22Rv1 (cell line): ENCODE measurements around the gene COBLL1.
A peak's percentile ranks its signal among the peaks of the same experiment; 100 is the strongest.

Source experiments
- H3K27ac ChIP-seq: fragments of 450-650 bp; 2 replicates; pipeline ENCODE4 v1.5.1; 2017
- CTCF ChIP-seq: fragments of 450-650 bp; IDR thresholded peaks from 2 replicates; pipeline ENCODE4 v1.5.1; 2017; ENCODE audit warnings: mild to moderate bottlenecking
- ZFX ChIP-seq: fragments of 450-650 bp; IDR thresholded peaks from 2 replicates; pipeline ENCODE4 v1.6.1; 2017; ENCODE audit warnings: antibody characterized with exemption, borderline replicate concordance

COBLL1 gene

GRCh38 chr2:164717000-164717803 is 124.4 kb downstream of the COBLL1 start:
- no peak overlapping the region for H3K27ac ChIP-seq
- no peak for TF ChIP-seq ZFX
- peak; percentile 61 for TF ChIP-seq CTCF

- no peak overlapping the region for H3K27ac ChIP-seq
- TF ChIP-seq ZFX (no peak), CTCF (no peak)
Measured at GRCh38 chr2:164714471-164714870, 127.2 kb downstream of the COBLL1 start.

- peak overlapping the region; percentile 84 for H3K27ac ChIP-seq
- no peak for TF ChIP-seq ZFX
- TF ChIP-seq CTCF: no peak
Measured at GRCh38 chr2:164711766-164712138, 129.9 kb downstream of the COBLL1 start.

- TF ChIP-seq CTCF (no peak), ZFX (no peak)
- H3K27ac ChIP-seq: peak overlapping the region; percentile 84
Measured at GRCh38 chr2:164710837-164711765, 130.5 kb downstream of the COBLL1 start.

- peak overlapping the region; percentile 84 for H3K27ac ChIP-seq
Measured at GRCh38 chr2:164710252-164710836, 131.3 kb downstream of the COBLL1 start.

GRCh38 chr2:164706522-164706921 is 135.1 kb downstream of the COBLL1 start:
- TF ChIP-seq ZFX (no peak), CTCF (no peak)
- no peak overlapping the region for H3K27ac ChIP-seq

- H3K27ac ChIP-seq: no peak overlapping the region
- TF ChIP-seq ZFX (no peak), CTCF (no peak)
Measured at GRCh38 chr2:164705412-164706167, 136.0 kb downstream of the COBLL1 start.
